ENCODE measurements around the gene PHC1.

- TF ChIP-seq FOXJ3 (CRISPR knock-in tag; IDR thresholded peaks at IDR 0.05) (no peak), CTCF (IDR thresholded peaks at IDR 0.05) (no peak), REST (IDR thresholded peaks at IDR 0.05; ENCODE audit: low read depth, low read length) (no peak), POLR2AphosphoS5 (IDR thresholded peaks at IDR 0.05; ENCODE audit: low read depth, low read length) (no peak), NFIC (IDR thresholded peaks at IDR 0.05; ENCODE audit: borderline replicate concordance) (no peak), NRF1 (IDR thresholded peaks at IDR 0.05; ENCODE audit: low read depth, low read length) (no peak), USF2 (IDR thresholded peaks at IDR 0.05; ENCODE audit: borderline replicate concordance, low read depth, low read length) (no peak), EZH2phosphoT487 (IDR thresholded peaks at IDR 0.05; ENCODE audit: borderline replicate concordance, low read depth) (no peak), RAD21 (IDR thresholded peaks at IDR 0.05; ENCODE audit: low read length) (no peak), YY1 (IDR thresholded peaks at IDR 0.05; ENCODE audit: low read depth) (no peak)
- TF ChIP-seq, protein P1, sequence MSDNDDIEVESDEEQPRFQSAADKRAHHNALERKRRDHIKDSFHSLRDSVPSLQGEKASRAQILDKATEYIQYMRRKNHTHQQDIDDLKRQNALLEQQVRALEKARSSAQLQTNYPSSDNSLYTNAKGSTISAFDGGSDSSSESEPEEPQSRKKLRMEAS (IDR thresholded peaks at IDR 0.05; ENCODE audit: low read depth): no peak
Observed at GRCh38 chr12:8870586-8870985, 43.7 kb upstream of the PHC1 start.
